H9 (cell line): Measurements from ENCODE around the gene SOX13. TPM values are rescaled to one million over a fixed set of nuclear protein-coding genes. Genes with fewer than 3 reads are reported as not detected.

ENCODE experiments used
- DNase-seq: peaks from one replicate; pipeline ENCODE4 v3.0.0-alpha.2; 2017
- H2AFZ ChIP-seq: one replicate; pipeline ENCODE4 v1.6.1; 2013; ENCODE audit warnings: mild to moderate bottlenecking, low read length, control low read depth, moderate library complexity
- H2AK5ac ChIP-seq: 2 replicates; pipeline ENCODE4 v1.6.1; 2013; ENCODE audit warnings: low read length, control low read depth, mixed read lengths; ENCODE audit not compliant: insufficient read length
- H2BK120ac ChIP-seq: one replicate; pipeline ENCODE4 v1.6.1; 2013; ENCODE audit warnings: low read depth, mild to moderate bottlenecking, low read length, control low read depth, inconsistent platforms; ENCODE audit not compliant: poor library complexity, severe bottlenecking
- H2BK12ac ChIP-seq: 2 replicates; pipeline ENCODE4 v1.6.1; 2013; ENCODE audit warnings: low read length, control low read depth, mixed read lengths, low read depth; ENCODE audit not compliant: insufficient read length
- H2BK15ac ChIP-seq: 2 replicates; pipeline ENCODE4 v1.6.1; 2013; ENCODE audit warnings: low read depth, low read length, control low read depth
- H2BK20ac ChIP-seq: one replicate; pipeline ENCODE4 v1.6.1; 2013; ENCODE audit warnings: low read depth, mild to moderate bottlenecking, low read length, control low read depth, inconsistent platforms; ENCODE audit not compliant: poor library complexity, severe bottlenecking
- H2BK5ac ChIP-seq: 2 replicates; pipeline ENCODE4 v1.6.1; 2013; ENCODE audit warnings: low read length, control low read depth, mixed read lengths; ENCODE audit not compliant: insufficient read length
- H3K14ac ChIP-seq: 2 replicates; pipeline ENCODE4 v1.6.1; 2013; ENCODE audit warnings: low read length, control low read depth; ENCODE audit not compliant: insufficient read depth
- H3K18ac ChIP-seq: 2 replicates; pipeline ENCODE4 v1.6.1; 2013; ENCODE audit warnings: low read depth, mild to moderate bottlenecking, mixed read lengths, low read length, control low read depth; ENCODE audit not compliant: insufficient read length
- H3K23ac ChIP-seq: 2 replicates; pipeline ENCODE4 v1.6.1; 2013; ENCODE audit warnings: low read length, control low read depth, mixed read lengths, low read depth; ENCODE audit not compliant: insufficient read length
- H3K23me2 ChIP-seq: 2 replicates; pipeline ENCODE4 v1.6.1; 2013; ENCODE audit warnings: low read depth, mild to moderate bottlenecking, mixed read lengths, low read length, control low read depth; ENCODE audit not compliant: insufficient read length, poor library complexity, severe bottlenecking
- H3K27ac ChIP-seq: 2 replicates; pipeline ENCODE4 v1.5.1; 2013; ENCODE audit warnings: low read length, control low read depth, mixed read lengths, low read depth; ENCODE audit not compliant: insufficient read length
- H3K27me3 ChIP-seq: 2 replicates; pipeline ENCODE4 v1.6.1; 2013; ENCODE audit warnings: low read length, control low read depth, inconsistent platforms; ENCODE audit not compliant: insufficient read depth
- H3K4ac ChIP-seq: 2 replicates; pipeline ENCODE4 v1.6.1; 2013; ENCODE audit warnings: low read depth, mild to moderate bottlenecking, control low read depth, inconsistent platforms, low read length, moderate library complexity
- H3K4me1 ChIP-seq: 2 replicates; pipeline ENCODE4 v1.6.1; 2013; ENCODE audit warnings: low read length, control low read depth, inconsistent platforms; ENCODE audit not compliant: insufficient read depth
- H3K4me2 ChIP-seq: 2 replicates; pipeline ENCODE4 v1.6.1; 2013; ENCODE audit warnings: low read length, control low read depth, mixed read lengths; ENCODE audit not compliant: insufficient read length, insufficient read depth
- H3K56ac ChIP-seq: 2 replicates; pipeline ENCODE4 v1.6.1; 2013; ENCODE audit warnings: low read depth, mild to moderate bottlenecking, mixed read lengths, low read length, control low read depth; ENCODE audit not compliant: insufficient read length
- H3K79me1 ChIP-seq: 2 replicates; pipeline ENCODE4 v1.6.1; 2013; ENCODE audit warnings: low read depth, mild to moderate bottlenecking, moderate library complexity, low read length, control low read depth, inconsistent platforms; ENCODE audit not compliant: insufficient read depth, poor library complexity, severe bottlenecking
- H3K79me2 ChIP-seq: 2 replicates; pipeline ENCODE4 v1.6.1; 2013; ENCODE audit warnings: low read length, control low read depth, inconsistent platforms; ENCODE audit not compliant: insufficient read depth
- H3K9ac ChIP-seq: 2 replicates; pipeline ENCODE4 v1.6.1; 2013; ENCODE audit warnings: low read length, control low read depth, mixed read lengths; ENCODE audit not compliant: insufficient read length; ENCODE audit errors: extremely low read depth
- H3K9me3 ChIP-seq: one replicate; pipeline ENCODE4 v1.6.1; 2013; ENCODE audit warnings: low read depth, low read length, inconsistent platforms; ENCODE audit not compliant: control insufficient read depth
- H3T11ph ChIP-seq: one replicate; pipeline ENCODE4 v1.6.1; 2013; ENCODE audit warnings: mild to moderate bottlenecking, low read length, control low read depth, inconsistent platforms
- H4K20me1 ChIP-seq: one replicate; pipeline ENCODE4 v1.6.1; 2013; ENCODE audit not compliant: control insufficient read depth, insufficient read length, insufficient read depth
- H4K5ac ChIP-seq: 2 replicates; pipeline ENCODE4 v1.6.1; 2013; ENCODE audit warnings: low read depth, mild to moderate bottlenecking, mixed read lengths, low read length, control low read depth; ENCODE audit not compliant: insufficient read length
- H4K8ac ChIP-seq: replicated peaks from 2 replicates; pipeline ENCODE4 v1.6.1; 2013; ENCODE audit warnings: low read length, control low read depth, mixed read lengths, low read depth; ENCODE audit not compliant: insufficient read length
- H4K91ac ChIP-seq: 2 replicates; pipeline ENCODE4 v1.6.1; 2013; ENCODE audit warnings: low read depth, mild to moderate bottlenecking, moderate library complexity, mixed read lengths, low read length, control low read depth; ENCODE audit not compliant: insufficient read length
- H3K27ac Mint-ChIP-seq, 3 experiments: 2 replicates in 2 of 3; 3 replicates in 1 of 3; pipeline ENCODE4 v1.8.0; 2020 to 2021; ENCODE audit warnings: mixed read lengths in 3 of 3, mild to moderate bottlenecking in 1 of 3, moderate library complexity in 1 of 3
- H3K27me3 Mint-ChIP-seq: 2 replicates; pipeline ENCODE4 v1.8.0; 2021; ENCODE audit warnings: low read depth, mild to moderate bottlenecking, moderate library complexity, mixed read lengths
- H3K36me3 Mint-ChIP-seq, 3 experiments: 2 replicates in 2 of 3; 3 replicates in 1 of 3; pipeline ENCODE4 v1.8.0; 2020 to 2021; ENCODE audit warnings: low read depth in 3 of 3, mixed read lengths in 3 of 3; ENCODE audit not compliant: insufficient read depth in 1 of 3
- H3K4me1 Mint-ChIP-seq, 2 experiments: 2 replicates each; pipeline ENCODE4 v1.8.0; 2020; ENCODE audit warnings: mixed read lengths in 2 of 2
- H3K4me3 Mint-ChIP-seq, 2 experiments: 2 replicates in 1 of 2; 3 replicates in 1 of 2; pipeline ENCODE4 v1.8.0; 2020 to 2021; ENCODE audit warnings: mild to moderate bottlenecking in 2 of 2, mixed read lengths in 2 of 2, moderate library complexity in 1 of 2
- H3K9me3 Mint-ChIP-seq, 2 experiments: 2 replicates in 1 of 2; 3 replicates in 1 of 2; pipeline ENCODE4 v1.8.0; 2020; ENCODE audit warnings: mild to moderate bottlenecking in 2 of 2, mixed read lengths in 2 of 2, moderate library complexity in 1 of 2
- CTCF ChIP-seq: fragments of 200-600 bp; sonication (generic); conservative IDR thresholded peaks from 3 replicates; pipeline ENCODE4 v1.8.0; 2021; ENCODE audit warnings: antibody characterized with exemption, mild to moderate bottlenecking
- WGBS: extraction: QIAGEN DNeasy Blood & Tissue Kit; methylation state at CpG from one replicate; pipeline ENCODE4 v1.1.7; 2013; ENCODE audit warnings: missing lambda C conversion rate, low lambda C conversion rate, mixed read lengths; ENCODE audit not compliant: insufficient read length; ENCODE audit errors: extremely low coverage; 5-methylcytosine and 5-hydroxymethylcytosine counted together
- total RNA-seq: library from RNA; stranded (reverse); gene quantifications from 2 replicates; pipeline ENCODE4 v1.2.1, GENCODE V29; 2021

The SOX13 gene
- total RNA-seq, 1 experiment from 2014 or later = 120 TPM

- no peaks in the 10 kb centered on the region for H4K20me1 ChIP-seq
- no peak overlapping the region for H2AFZ ChIP-seq
- no peak overlapping the region; a peak in 2 of 7 replicates for H3K27ac Mint-ChIP-seq
These were observed 68.2 kb downstream of the SOX13 start for GRCh38 chr1:204141131-204141530.

More at GRCh38 chr1:204141131-204141530, 68.2 kb downstream of the SOX13 start:
- Histone ChIP-seq H4K5ac (no peak overlapping the region), H3T11ph (no peak overlapping the region), H3K23ac (no peak overlapping the region), H3K4me2 (no peak overlapping the region), H3K27ac (no peak overlapping the region), H2BK15ac (no peak overlapping the region), H2BK120ac (no peak overlapping the region), H4K91ac (no peak overlapping the region), H2BK20ac (no peak overlapping the region), H3K79me2 (no peaks in the 10 kb centered on the region), H3K4me1 (no peaks in the 10 kb centered on the region), H3K9ac (no peak overlapping the region), H3K23me2 (no peaks in the 10 kb centered on the region), H3K14ac (no peak overlapping the region), H2AK5ac (no peak overlapping the region), H3K4ac (no peak overlapping the region), H3K27me3 (no peaks in the 10 kb centered on the region), H2BK12ac (no peak overlapping the region), H3K56ac (no peak overlapping the region), H3K9me3 (no peaks in the 10 kb centered on the region), H2BK5ac (no peak overlapping the region), H4K8ac (no peak overlapping the region), H3K79me1 (no peaks in the 10 kb centered on the region), H3K18ac (no peak overlapping the region)
- no peak overlapping the region for H3K4me3 Mint-ChIP-seq
- H3K4me1 Mint-ChIP-seq = peaks cover 10 to 11% of the 10 kb centered on the region in 2 experiments
- TF ChIP-seq CTCF = no peak
- H3K9me3 Mint-ChIP-seq = no peaks in the 10 kb centered on the region
- peaks cover 12% of the 10 kb centered on the region for H3K27me3 Mint-ChIP-seq
- no CpG with 5 or more reads among the region's 3 CpGs for WGBS
- peaks cover 3 to 22% (median 10%) of the 10 kb centered on the region in 3 experiments; a peak in 5 of 7 replicates for H3K36me3 Mint-ChIP-seq
- no peak for DNase-seq
